Measurements from ENCODE around the gene FOXN3. TPM values are rescaled to one million over a fixed set of nuclear protein-coding genes. Genes with fewer than 3 reads are reported as not detected.

FOXN3 gene
- total RNA-seq, 4 donors from 2014 or later = 66.1 to 130 (median 109) TPM

DNA sequence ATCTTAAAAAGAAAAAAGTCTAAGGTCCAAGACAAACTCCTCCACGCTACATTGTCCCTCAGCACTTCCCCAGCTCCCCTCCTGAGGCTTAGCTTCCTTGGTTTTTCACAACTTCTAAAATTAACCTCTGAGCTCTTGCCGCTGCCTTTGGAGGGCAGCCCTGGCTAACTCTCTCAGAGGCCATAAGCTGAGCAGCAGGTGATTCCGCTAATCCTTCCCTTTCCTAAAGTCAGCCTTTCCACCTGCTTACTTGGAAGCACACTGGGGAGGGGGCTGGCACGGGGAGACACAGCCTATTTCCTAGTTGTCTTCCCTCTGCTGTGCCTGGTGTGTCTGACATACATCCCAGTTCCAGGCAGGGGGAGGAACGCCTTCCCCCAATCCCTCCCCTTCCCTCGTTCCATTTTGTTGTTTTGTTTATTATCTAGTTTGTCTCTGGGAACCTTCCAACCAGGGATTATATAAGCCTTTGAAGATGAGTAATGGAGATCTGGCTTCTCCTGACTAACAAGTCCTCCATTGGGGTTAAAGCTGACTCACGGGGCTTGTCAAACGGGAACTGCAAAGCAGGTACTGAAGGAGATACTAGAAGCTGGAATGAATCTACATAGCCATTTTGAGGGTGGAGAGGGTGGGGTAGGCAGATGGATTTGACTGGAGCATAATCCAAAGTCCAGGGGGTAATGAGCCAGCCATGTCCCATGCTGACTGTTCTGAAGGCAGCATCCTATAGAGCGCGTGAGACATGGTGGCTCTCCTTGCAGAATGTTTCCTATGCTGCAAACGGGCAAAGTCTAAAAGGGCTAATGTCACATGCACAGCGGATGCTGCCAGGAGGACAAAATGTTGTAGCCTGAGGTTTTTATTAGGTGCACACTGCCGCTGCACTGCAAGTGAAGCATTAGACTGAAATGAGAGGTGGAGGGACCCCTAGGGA lies 230.8 kb downstream of the FOXN3 start:
- in situ Hi-C loops (cut with MboI; ENCODE audit: low pct_ligation_motif_present in 1 of 4, low pct_unique_long_range_greater_than_20kb in 1 of 4, low sequenced_read_pairs in 3 of 4) (loop anchor here in 3 of 4 donors (25.0 kb wide), 2 partner anchors 576 to 726 kb away; no protein-coding TSS in a partner anchor), intact Hi-C loops (cut with DNase I; ENCODE audit: low total_unique reads) (no loop called here)
- Histone ChIP-seq H3K9me3 (no peaks in the 10 kb centered on the region), H3K4me3 (no peak overlapping the region), H3K4me1 (peaks cover 0 to 19% (median 0%) of the 10 kb centered on the region in 4 donors), H3K36me3 (peaks cover 0 to 10% (median 2%) of the 10 kb centered on the region in 4 donors), H3K27me3 (no peaks in the 10 kb centered on the region), H3K27ac (no peak overlapping the region)
- 65 to 79% methylated on average over 4 to 13 of the region's 13 CpGs for WGBS, 2 donors (ENCODE audit: low coverage in 1 of 2)
- DNase-seq = no peak
- TF ChIP-seq EP300 (IDR thresholded peaks at IDR 0.05; ENCODE audit: low read depth) (no peak), POLR2AphosphoS5 (IDR thresholded peaks at IDR 0.05) (no peak), CTCF (IDR thresholded peaks at IDR 0.05) (no peak), POLR2A (IDR thresholded peaks at IDR 0.05) (no peak)

DNA sequence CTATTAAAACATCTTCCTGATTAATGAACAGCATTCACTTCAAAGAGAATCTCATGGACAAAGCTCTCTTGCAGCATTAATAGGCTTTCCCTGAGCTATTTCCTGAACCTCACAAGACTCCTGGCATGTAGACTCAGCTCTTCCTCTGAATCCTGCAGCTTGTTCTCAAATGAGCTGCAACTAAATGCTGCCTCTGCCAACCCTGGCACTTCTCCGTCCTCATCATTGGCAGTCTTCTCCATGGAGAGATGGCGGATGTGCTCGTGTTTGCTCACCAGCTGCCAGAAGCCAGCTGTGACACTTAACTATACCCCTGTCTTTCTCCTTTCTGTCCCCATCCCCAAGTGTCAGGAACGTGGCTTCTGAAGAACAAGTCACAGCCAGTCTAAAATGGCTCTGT lies 232.1 kb downstream of the FOXN3 start:
- in situ Hi-C loops (cut with MboI; ENCODE audit: low pct_ligation_motif_present in 1 of 4, low pct_unique_long_range_greater_than_20kb in 1 of 4, low sequenced_read_pairs in 3 of 4) = loop anchor here in 3 of 4 donors (25.0 kb wide), 2 partner anchors 577 to 727 kb away; no protein-coding TSS in a partner anchor
- 89% methylated on average over 4 of the region's 4 CpGs; no CpG with 5 or more reads in 1 of the 2 donors for WGBS, 2 donors (ENCODE audit: low coverage in 1 of 2)
- intact Hi-C loops (cut with DNase I; ENCODE audit: low total_unique reads) = no loop called here

GRCh38 chr14:89182326-89182725 lies 234.7 kb downstream of the FOXN3 start:
- no peak for TF ChIP-seq CTCF (IDR thresholded peaks at IDR 0.05)
- no peak for TF ChIP-seq POLR2A (IDR thresholded peaks at IDR 0.05)
- TF ChIP-seq EP300 (IDR thresholded peaks at IDR 0.05; ENCODE audit: low read depth) = no peak
- no peak for TF ChIP-seq POLR2AphosphoS5 (IDR thresholded peaks at IDR 0.05)
- no peak for DNase-seq
- Histone ChIP-seq H3K4me1 (peaks cover 0 to 17% (median 0%) of the 10 kb centered on the region in 4 donors), H3K4me3 (no peak overlapping the region), H3K9me3 (no peaks in the 10 kb centered on the region), H3K27ac (no peak overlapping the region), H3K36me3 (no peaks in the 10 kb centered on the region), H3K27me3 (no peaks in the 10 kb centered on the region)
- in situ Hi-C loops (cut with MboI; ENCODE audit: low pct_ligation_motif_present in 1 of 4, low pct_unique_long_range_greater_than_20kb in 1 of 4, low sequenced_read_pairs in 3 of 4) = loop anchor here in 3 of 4 donors (25.0 kb wide), 2 partner anchors 580 to 730 kb away; no protein-coding TSS in a partner anchor
- 94 to 96% methylated on average over 4 to 5 of the region's 5 CpGs for WGBS, 2 donors (ENCODE audit: low coverage in 1 of 2)
- intact Hi-C loops (cut with DNase I; ENCODE audit: low total_unique reads) = no loop called here

More for the DNA sequence above, 232.1 kb downstream of the FOXN3 start:
- Histone ChIP-seq H3K36me3 (peaks cover 0 to 10% (median under 1%) of the 10 kb centered on the region in 4 donors), H3K4me1 (peaks cover 0 to 19% (median 0%) of the 10 kb centered on the region in 4 donors), H3K9me3 (no peaks in the 10 kb centered on the region), H3K4me3 (no peak overlapping the region), H3K27me3 (no peaks in the 10 kb centered on the region), H3K27ac (no peak overlapping the region)
- no peak for DNase-seq
- no peak for TF ChIP-seq POLR2AphosphoS5 (IDR thresholded peaks at IDR 0.05)

DNA sequence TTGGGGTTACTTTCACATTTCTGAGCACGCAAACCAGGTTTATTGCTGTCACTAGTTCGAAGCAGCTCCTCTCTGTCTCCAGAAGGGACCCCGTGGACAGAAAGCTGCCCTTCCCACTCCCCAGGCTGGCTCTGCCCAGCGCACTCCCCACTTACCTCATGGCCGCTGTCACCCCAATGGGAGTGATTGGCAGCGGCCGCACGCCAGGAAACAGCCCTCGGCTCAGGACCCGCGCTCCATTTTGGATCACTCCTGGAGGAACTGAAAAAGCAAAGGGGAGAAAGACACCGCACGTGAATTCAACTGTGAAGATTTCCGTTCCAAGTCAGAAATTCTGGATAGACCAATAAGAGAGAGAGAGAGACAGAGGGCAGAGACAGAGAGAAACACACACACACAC lies 236.5 kb downstream of the FOXN3 start:
- Histone ChIP-seq H3K4me3 (no peak overlapping the region), H3K4me1 (peaks cover 0 to 10% (median 2%) of the 10 kb centered on the region in 4 donors), H3K27ac (no peak overlapping the region), H3K9me3 (no peaks in the 10 kb centered on the region), H3K27me3 (no peaks in the 10 kb centered on the region), H3K36me3 (no peaks in the 10 kb centered on the region)
- in situ Hi-C loops (cut with MboI; ENCODE audit: low pct_ligation_motif_present in 1 of 4, low pct_unique_long_range_greater_than_20kb in 1 of 4, low sequenced_read_pairs in 3 of 4) (loop anchor here in 3 of 4 donors (25.0 kb wide), 2 partner anchors 582 to 732 kb away; no protein-coding TSS in a partner anchor), intact Hi-C loops (cut with DNase I; ENCODE audit: low total_unique reads) (no loop called here)
- TF ChIP-seq CTCF (IDR thresholded peaks at IDR 0.05) = no peak
- TF ChIP-seq POLR2A (IDR thresholded peaks at IDR 0.05) = no peak
- TF ChIP-seq POLR2AphosphoS5 (IDR thresholded peaks at IDR 0.05) = no peak
- TF ChIP-seq EP300 (IDR thresholded peaks at IDR 0.05; ENCODE audit: low read depth) = no peak
- 95 to 99% methylated on average over 3 to 14 of the region's 14 CpGs for WGBS, 2 donors (ENCODE audit: low coverage in 1 of 2)
- no peak for DNase-seq

Measured in transverse colon (tissue), 4 donors.